Muscle of back (tissue), 11 donors: ENCODE measurements around the gene YPEL5. TPM values are rescaled to one million over a fixed set of nuclear protein-coding genes. Genes with fewer than 3 reads are reported as not detected.

Experiments
- DNase-seq, 3 donors: peaks; one replicate each; pipeline versions ENCODE4 v3.0.0 to v3.0.0-alpha.2; 2013
- polyA plus RNA-seq, 10 donors: library from polyadenylated mRNA; unstranded; fragments of 120-200 nt; gene quantifications; one replicate each; pipeline ENCODE4 v1.2.1, GENCODE V29; 2013; ENCODE audit not compliant: insufficient read length in 10 of 10

The YPEL5 gene
- polyA plus RNA-seq, 10 donors, result 40.2 to 55.4 (median 54.0) TPM

GRCh38 chr2:30162806-30163205, 16.0 kb downstream of the YPEL5 start:
- no peak for DNase-seq

DNA sequence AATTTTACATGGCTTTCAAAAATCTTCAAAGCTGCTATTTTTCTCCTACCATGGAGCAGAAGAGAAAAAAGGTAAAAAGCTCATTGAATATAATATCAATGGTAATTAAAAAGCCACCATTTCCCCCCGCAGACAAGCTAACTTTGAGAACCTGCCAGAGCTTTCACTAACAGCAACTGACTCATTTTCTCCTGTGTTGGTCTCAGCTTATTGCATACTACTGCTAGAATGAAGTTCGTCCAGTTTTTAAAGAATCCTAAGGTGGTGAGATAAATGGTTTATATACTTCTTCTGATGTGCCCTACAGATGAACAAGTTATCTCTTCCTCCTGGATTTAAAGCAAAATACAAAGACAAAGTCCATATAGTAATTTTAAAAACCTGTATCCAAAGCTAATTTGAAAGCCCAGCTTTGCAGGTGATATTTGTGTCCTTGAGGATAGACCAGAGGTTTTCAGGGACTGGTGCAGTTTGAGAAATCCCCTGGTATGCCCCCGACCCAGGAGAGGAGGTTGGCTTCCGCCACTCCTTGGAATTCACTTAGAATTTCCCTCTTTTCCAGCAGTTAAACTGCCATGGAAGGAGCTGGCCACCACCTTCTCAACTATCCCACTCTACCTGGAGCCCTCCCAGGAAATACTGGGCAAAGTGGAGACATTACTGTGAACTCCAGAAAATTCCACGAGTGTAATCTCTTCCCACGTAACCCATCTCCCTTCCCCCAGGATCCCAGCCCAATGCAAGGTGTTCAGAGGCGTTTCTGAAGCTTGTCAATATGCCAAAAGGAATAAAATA, 17.5 kb downstream of the YPEL5 start:
- DNase-seq, result no peak

- peak; percentile 64 to 81 (median 77) for DNase-seq
Observed at GRCh38 chr2:30165050-30165520, 18.3 kb downstream of the YPEL5 start.

- DNase-seq, result no peak
Observed at GRCh38 chr2:30165617-30166016, 18.8 kb downstream of the YPEL5 start.

DNA sequence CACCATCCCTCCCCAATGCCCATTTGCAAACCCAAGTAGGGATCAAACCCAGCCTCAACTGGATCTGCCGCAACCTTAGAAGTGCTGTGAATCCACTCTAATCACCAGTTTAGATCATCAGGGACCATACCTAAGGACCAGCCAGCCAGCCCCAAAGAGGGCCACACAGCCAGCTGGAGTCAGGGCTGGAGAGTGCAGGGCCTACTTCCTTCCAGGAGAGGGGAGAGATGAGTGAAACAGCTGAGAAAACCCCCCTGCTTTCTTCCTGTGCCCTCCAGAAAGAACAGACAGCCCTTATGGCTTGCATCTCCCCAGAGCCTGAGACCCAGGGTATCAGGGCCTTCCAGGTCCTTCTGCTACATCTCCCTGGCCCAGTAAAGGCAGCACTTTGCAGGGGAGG, 25.8 kb downstream of the YPEL5 start:
- no peak for DNase-seq

DNA sequence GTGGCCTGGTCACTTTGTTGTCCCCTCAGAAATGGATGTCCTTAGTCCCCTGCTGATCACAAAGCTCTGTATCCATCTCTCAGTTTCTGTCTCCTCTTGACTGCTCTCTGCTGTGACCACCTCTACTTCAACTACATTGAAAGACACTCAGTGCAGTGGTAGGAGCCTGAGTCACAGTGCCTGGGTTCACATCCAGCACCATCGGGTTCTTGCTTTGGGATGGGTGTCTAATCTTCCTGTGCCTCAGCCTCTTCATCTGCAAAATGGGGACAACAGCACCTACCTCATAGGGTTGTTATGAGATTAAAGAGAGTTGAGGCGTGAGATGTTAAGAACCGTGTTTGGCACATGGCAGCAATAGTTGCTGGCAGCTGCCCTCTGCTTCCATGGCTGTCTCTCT, 30.6 kb downstream of the YPEL5 start:
- DNase-seq, result no peak

GRCh38 chr2:30177956-30178355, 31.1 kb downstream of the YPEL5 start:
- no peak for DNase-seq

DNA sequence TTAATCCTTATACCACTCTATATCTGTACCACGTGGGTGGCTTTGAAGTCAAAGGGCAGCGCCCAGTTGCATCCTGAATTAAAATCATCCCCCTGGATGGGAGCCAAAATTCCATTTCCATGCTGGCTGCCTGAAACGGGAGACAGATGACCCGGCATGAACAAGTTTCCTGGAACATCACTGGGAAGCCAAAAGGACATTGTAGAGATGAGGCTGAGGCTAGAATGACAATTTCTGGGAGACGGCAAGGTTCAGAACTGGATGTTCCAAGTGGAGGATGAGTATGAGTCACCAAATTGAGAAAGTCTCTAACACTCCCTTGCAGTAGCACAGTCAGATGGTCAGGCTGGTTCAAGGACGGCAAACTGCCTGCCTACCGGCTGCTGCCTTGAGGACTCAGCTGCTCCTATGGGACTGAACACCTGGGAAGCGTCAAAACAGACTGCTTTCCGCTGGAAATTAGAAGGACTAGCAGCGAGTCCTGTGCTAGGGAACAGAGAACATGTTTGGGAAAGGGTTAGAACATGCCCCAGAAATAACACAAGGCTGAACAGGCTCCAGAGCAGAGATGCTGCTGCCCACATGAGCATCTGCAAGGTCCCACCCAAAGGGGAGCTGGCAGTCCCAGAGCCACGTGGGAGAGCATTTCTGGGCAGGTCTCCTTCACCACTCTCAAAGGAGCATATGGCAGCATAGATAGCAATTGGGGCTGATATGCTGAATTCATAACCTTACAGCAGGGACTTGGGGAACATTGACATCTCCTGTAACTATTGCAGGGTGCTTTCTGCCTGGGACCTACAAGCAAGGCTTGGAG, 32.0 kb downstream of the YPEL5 start:
- peak in 2 of 3 donors; percentile 20 to 31 for DNase-seq

DNA sequence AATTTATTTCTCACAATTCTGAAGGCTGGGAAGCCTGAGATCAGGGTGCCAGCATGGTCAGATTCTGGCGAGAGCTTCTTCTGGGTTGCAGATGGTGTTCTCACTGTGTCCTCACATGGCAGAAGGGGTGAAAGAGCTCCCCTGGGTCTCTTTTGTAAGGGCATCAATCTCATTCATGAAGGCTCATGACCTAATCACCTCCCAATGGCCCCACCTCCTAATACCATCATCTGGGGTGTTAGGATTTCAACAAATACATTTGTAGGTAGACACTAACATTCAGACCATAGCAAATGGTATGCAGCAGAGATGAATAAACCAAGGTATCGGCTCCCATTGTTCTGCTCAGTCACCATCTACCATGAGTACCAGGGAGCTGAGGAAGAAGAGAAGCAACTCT, 32.7 kb downstream of the YPEL5 start:
- DNase-seq, result no peak

DNA sequence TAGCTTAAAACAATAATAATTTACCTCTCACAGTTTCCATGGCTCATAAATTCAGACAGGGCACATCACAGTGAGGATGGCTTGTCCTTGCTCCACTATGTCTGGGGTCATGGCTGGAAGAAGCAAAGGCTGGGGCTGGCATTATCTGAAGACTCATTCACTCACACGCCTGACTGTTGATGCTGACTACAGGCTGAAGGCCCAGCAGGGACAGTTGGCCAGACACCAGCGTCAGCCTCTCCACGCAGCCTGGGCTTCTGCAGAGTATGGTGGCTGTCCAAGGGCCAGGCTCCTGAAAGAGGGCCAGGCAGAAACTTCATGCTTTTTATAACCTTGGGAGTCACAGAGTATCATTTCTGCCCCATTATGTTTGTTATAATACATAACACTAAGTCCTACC, 33.4 kb downstream of the YPEL5 start:
- DNase-seq, result no peak

DNA sequence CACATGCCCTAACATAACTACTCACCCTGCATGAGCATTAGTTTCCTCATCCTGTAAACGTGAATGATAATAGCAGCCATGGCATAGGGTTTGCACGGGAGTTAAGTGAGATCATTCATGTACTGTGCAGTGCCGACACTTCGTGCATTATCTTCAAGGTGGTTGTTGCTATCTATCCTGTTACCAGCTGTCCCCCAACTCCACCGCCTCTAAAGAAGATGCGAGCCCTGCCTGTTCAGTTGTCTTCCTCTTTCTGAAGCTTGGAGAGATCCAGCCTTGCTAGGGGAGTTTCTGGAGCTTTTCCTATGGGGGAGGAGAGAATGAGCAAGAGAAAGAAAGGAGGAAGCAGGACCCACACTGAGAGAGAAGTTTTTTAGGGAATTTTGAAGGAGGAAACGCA, 34.4 kb downstream of the YPEL5 start:
- DNase-seq, result no peak

DNA sequence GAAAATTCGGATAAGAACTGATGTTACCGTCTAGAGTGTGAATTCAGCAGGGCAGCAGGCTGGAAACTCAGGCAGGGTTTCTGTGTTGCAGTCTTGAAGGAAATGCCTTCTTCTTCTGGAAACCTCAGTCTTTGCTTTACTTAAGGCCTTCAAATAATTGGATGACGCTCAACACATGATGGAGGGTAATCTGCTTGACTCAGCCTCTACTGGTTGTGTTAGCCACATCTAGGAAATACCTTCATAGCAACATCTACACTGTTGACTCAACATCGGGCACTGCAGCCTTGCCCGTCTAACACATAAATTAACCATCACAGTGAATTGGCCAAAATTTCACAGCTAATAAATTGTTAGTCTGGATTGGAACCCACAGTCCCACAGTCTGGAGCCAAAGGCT, 37.2 kb downstream of the YPEL5 start:
- no peak for DNase-seq

- no peak for DNase-seq
Observed at GRCh38 chr2:30185178-30185577, 38.4 kb downstream of the YPEL5 start.

DNA sequence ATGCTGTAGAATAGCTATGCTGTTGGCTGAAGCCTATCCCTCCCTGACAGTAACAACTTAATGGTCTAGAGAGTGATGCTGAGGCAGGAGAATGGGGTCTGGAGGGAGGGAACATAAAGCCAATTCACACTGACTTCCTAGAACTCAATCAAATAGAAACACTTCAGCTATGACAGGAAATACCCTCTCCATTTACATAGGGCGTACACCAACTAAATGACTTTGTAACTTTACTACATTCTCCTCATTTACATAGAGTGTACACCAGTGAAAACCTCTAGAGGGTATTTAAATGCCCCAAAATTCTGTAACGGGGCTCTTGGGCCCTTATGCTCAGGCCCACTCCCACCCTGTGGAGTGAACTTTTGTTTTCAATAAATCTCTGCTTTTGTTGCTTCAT, 41.5 kb downstream of the YPEL5 start:
- no peak for DNase-seq

DNA sequence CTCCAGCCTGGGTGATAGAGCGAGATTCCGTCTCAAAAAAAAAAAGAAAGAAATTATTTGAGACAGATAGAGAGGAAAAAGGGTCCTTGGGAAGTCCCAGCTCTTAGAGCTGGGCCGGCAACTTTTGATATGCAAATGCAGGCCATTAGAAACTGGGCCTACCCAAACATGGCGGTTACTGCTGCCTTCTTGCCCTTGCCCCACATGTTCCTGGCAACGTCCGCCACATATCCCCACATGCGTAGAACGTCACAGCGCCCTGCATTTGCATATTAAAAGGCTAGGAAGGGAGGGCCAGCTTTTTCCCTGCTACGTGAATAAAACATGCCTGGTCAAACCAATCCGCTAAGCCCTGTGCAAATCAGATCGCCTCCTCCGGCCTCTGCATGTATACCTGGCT, 43.8 kb downstream of the YPEL5 start:
- no peak for DNase-seq

DNA sequence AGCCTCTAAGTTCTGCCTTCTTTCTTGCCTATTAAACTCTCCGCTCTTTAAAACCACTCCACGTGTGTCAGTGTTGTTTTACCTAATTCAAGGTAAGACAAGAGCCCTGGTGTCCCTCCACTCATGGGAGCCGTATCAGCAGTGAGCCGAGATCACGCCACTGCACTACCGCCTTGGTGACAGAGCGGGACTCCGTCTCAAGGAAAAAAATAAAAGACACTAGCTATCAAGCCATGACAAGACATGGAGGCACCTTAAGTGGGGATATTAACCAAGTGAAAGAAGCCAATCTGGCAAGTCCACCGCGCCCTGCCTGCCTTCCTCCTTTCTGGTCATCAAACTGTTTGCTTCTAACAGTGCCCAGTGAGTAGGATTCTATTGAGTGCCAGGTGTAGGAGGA, 44.3 kb downstream of the YPEL5 start:
- no peak for DNase-seq

GRCh38 chr2:30191819-30192271, 45.0 kb downstream of the YPEL5 start:
- no peak for DNase-seq

DNA sequence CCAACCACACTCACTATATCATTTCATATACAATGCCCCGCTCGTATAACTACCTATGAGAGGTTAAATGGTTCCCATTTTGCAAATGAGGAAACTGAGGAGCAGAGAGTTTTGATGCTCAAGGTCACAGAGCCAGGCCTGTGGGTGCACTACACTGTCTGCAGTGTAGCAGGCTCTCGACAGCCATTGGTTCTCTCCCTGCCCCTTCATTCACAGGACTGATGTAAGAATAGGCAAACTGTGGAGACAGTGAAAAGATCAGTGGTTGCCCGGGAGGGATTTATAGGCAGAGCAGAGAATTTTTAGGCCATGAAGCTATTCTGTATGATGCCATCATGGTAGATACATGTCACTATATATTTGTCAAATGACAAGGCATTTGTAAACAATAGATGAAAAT, 45.5 kb downstream of the YPEL5 start:
- DNase-seq, result no peak

DNA sequence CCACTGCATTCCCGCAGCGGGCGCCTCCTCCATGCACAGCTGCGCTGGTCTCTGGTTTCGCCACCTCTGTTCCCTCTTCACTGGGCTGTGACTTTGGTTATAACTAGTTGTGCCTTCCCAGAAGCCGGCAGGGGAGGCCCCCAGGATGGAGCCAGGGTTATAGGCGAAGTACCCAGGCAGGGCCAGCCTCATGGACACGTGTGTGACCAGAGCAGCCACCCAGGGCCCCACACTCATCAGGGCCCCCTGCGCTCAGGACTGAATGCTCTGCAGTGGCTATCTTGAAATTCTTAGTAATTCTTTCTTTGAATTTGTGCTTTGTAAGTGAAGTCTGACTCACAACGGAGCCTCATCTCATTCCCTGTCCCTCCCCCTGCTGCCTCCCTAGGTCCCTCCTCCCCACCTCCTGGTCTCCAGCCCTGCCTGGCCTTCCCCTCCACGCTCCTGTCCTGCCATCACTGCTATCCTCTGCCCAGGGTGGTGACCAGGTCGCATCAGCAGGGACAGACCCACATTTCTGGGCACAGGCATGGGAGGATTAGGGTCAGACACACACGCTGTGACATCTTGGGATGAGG, 46.4 kb downstream of the YPEL5 start:
- no peak for DNase-seq

DNA sequence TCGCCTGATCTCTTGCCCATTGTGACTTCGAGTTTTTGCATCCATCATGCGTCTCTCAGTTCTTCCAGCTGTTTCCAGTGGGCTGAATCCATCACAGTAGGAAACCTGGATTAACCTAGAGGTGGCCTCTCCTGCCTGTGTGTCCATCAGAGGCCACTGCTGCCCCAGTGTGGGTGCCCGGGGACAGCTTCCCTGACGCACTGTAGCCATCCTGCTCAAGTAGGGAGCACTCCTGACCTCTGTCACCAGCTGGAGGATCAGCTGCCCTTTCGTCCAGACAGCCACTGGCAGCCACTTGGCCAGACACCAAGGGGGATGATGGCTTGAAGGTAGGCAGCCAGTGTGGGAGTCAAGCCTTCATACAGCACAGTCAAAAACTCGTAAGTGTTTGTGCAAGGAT, 47.6 kb downstream of the YPEL5 start:
- DNase-seq, result no peak

- DNase-seq, result no peak
Observed at GRCh38 chr2:30195016-30195415, 48.2 kb downstream of the YPEL5 start.

- no peak for DNase-seq
Observed at GRCh38 chr2:30197570-30198192, 50.9 kb downstream of the YPEL5 start.
